ENCODE data around the gene C2orf49.

The C2orf49 gene

DNA sequence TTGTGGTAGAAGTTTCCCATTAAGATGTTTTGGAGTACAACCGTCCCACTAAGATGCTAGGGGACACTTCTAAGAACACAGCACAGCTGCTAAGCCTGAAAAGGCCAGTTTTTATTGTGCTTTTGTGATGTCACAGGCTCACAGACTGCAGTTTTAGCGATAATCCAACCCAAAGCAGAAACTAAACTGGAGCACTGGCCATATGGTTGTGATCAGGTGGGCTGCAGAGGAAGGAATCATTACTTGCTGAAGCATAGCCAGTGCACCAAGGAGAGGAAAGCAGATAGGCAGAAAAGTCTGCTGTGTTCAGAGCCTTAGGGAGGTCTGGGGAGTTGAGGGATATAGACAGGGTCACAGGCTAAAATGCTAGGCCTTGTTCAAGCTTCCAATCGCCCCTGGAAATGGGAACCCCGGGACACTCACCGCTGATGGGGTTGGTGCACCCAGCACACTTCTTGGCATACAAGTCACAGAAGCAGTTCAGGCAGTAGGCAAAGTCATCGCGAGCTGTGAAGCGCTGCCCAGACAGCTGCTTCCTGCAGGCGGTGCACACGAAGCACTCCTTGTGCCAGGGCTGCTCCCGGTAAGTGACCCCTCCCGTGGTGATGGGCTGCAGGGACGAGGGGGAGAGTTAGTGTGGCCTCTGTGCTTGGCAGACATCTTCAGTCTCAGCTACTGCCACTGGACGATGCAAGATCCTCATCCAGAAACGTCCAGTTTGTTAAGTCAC is 25.7 kb downstream of the C2orf49 start:
- DNase-seq: no peak

- no peak for DNase-seq
These were observed 27.2 kb downstream of the C2orf49 start for GRCh38 chr2:105364436-105365139.

DNA sequence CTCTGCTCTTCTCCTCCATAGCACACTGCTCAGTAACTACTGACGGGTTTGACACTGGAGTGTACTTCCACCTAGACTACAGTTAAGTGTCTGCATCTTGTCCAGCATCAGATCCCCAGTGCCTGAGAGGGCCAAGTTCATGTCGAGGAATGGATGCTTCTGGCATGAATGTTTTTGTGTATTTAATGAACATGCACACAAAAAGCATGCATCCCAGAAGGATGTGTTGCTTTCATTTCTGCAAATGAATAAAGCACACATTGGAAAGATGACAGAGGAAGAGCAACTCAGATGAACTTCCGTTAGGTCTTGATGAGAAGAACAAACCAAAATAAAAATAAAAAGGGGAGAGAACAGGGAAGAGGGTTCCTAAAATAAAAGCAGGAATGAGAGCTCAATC is 27.9 kb downstream of the C2orf49 start:
- no peak for DNase-seq

DNA sequence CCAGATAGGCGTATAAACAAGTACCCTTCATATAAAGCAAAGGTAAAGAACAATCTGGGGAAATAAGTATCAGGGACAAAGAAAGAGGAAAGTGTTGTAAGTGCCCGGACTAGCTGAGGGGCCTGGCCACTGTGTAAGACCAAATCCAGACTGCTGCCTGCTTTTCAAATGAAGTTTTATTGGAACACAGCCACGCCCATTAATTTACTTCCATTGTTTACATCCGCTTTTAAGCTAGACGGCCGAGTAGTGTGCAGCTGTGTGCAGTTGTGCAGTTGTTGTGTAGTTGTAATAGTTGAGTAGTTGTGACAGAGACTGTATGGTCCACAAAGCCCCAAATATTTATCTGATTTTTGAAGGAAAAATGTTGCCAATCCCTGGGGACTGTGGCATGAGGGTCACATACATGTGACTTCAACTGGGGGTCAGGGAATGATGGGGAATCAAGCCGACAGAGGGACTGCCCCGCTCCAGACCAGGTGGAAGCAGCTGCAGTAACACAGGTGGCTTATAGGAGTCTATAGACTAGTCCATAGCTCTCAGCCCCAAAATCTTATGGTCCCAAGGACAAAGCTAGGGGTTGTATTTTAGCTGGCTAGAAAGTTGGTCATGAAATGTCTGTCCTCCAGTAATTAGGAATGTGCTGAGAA is 31.5 kb downstream of the C2orf49 start:
- DNase-seq: no peak

- DNase-seq: peak; percentile 9 to 82 (median 57)
These were observed 32.7 kb downstream of the C2orf49 start for GRCh38 chr2:105369777-105370690.

- DNase-seq: no peak
These were observed 33.8 kb downstream of the C2orf49 start for GRCh38 chr2:105371156-105371555.

DNA sequence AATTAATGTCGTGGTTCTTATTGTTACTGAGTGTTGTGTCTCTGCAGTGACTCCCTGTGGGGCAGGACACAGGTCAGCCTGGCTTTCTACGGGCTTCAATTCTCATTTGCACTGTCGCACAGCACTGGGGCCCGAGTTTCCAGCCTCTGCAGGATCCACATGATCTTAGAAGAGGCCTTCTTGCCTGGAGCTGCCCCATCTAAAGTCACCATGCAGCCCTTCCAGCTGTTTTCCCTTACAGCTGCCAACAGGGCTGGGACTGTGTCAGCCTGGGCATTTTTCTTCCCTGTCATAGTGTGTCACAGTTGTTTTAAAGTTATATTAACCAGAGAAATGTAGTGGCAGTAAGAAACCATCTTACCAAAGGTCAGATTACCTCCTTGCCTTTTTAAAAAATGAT is 34.5 kb downstream of the C2orf49 start:
- DNase-seq: no peak

- DNase-seq: peak in 3 of 14 donors; percentile 18 to 88 (median 28)
These were observed 36.0 kb downstream of the C2orf49 start for GRCh38 chr2:105373344-105373781.

GRCh38 chr2:105373895-105374401 is 36.6 kb downstream of the C2orf49 start:
- no peak for DNase-seq

- DNase-seq: no peak
These were observed 37.7 kb downstream of the C2orf49 start for GRCh38 chr2:105375001-105375561.

- DNase-seq: no peak
These were observed 38.7 kb downstream of the C2orf49 start for GRCh38 chr2:105376010-105376409.

DNA sequence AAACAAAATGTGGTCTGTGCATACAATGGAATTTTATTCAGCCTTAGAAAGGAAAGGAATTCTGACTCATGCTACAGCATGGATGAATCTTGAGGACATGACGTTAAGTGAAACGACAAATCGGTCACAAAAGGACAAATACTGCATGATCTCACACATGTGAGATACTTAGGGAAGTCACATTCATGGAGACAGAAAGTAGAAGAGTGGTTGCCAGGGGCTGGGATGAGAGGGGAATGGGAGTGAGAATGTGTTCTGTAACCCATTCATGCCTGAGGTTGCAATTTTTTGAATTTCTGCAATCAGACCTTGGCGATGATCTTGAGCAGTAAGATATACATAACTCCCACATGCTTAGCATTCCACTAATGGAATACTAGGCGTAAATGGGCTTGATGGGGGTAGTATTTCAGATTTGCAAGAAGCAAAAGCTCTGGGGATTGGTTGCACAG is 39.5 kb downstream of the C2orf49 start:
- DNase-seq: no peak

GRCh38 chr2:105377871-105378270 is 40.5 kb downstream of the C2orf49 start:
- no peak for DNase-seq

DNA sequence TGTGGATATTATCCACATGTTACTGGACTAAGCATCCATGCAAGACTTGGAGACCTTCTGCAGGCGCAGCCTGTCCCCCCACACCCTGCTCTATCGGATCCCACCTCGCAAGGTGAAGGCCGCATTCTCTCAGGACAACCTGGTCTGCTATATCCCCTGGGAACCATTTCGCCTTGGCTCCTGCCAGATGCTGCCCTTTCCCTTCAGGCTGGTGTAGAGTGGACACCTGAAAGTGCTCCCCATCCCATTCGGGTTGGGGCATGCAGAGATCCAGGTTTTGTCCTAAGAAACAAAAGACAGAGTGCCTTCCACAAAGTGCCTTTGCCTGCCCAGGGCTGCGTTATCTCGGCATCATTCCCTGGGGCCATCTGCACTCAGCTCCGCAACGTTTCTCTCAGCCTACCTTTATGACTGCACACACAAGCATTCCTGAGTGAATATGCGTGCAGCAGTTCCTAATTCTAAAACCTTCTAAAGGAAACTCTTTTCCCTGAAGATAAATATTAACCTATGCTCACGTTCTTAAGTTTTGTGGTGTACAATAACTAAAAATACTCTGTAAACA is 41.0 kb downstream of the C2orf49 start:
- no peak for DNase-seq

- no peak for DNase-seq
These were observed 41.6 kb downstream of the C2orf49 start for GRCh38 chr2:105378921-105379383.

- DNase-seq: peak in 1 of 14 donors; percentile 20
These were observed 42.4 kb downstream of the C2orf49 start for GRCh38 chr2:105379741-105380186.

- no peak for DNase-seq
These were observed 43.2 kb downstream of the C2orf49 start for GRCh38 chr2:105380432-105381100.

DNA sequence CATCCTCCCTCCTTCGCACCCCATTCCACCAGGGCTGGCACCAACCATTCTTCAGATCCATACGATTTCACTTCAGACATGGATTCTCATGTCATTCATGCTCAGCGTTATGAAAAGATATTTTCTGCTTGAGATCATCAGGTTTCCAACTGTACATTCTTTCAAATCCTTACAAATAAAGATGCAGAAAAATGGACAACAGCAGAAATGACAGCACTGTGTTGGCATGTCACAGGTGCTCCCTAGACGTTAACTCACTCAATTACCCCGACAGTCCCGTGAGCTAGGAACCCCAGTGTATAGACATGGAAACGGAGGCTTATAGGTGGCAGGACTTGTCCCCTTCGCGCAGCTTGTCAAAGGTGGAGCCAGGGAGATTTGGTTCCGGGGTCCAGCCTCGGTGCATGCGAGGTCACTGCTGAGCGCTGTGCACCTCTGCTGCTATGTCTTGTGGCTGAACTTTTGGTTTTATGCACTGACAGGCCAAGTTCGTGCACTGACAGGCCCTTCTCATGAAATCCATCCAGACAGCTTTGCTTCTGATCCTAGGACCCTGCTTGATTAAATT is 43.8 kb downstream of the C2orf49 start:
- DNase-seq: no peak

DNA sequence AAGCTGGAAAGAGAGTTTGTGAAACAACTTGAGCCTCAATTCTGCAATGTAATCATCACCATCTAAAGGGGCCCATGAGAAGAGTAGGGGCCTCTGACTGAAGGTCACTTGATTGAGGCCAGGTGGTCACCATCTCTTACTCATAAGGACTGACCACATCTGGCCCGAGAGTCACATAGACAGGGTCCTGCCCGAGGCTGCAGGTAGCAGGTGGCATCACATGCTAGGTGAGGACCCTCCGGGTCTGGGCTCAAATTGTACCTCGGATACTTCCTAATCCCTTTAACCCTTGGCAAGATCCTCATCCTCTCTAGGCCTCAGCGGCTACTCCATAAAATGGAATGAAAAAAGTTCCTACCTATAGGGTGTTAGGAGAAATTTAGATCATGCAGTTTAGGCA is 44.8 kb downstream of the C2orf49 start:
- DNase-seq: no peak

Data from C1 segment of cervical spinal cord (tissue), 14 donors.